ENCODE data around the gene EPHB3.

EPHB3 gene

DNA sequence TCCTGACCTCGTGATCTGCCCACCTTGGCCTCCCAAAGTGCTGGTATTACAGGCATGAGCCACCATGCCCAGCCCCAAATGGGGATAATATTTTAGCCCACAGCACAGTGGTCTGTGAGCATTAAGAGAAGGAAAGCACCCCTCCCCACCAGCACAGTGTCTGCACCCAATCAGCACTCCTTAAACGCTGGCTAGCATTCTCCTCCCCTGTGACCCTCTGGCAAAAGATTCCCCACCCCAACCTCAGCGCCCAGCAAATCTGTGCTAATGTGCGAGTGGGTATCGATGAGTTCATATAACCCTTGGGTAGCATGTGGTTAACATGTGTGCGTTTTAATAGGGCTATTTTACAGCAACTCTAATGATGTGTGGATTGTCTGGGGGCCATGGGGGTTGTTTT is 18.3 kb upstream of the EPHB3 start:
- H2BK120ac ChIP-seq (ENCODE audit: insufficient read depth, low read length, poor library complexity): no peak overlapping the region
- no peaks in the 10 kb centered on the region for H3K9me3 ChIP-seq (ENCODE audit: insufficient read depth, low read depth, low read length)
- no peaks in the 10 kb centered on the region for H3K4me1 ChIP-seq (ENCODE audit: control insufficient read depth in 1 of 2, insufficient read depth in 2 of 2, low read length in 2 of 2)
- H3K14ac ChIP-seq (ENCODE audit: low read length): no peak overlapping the region
- no peak overlapping the region for H3K27ac ChIP-seq (ENCODE audit: low read depth, low read length)
- no peak overlapping the region for H4K12ac ChIP-seq (ENCODE audit: low read depth, low read length)
- no peak overlapping the region for H3K23ac ChIP-seq (ENCODE audit: low read length)
- no peak overlapping the region for H2AFZ ChIP-seq (ENCODE audit: insufficient read depth, low read length, poor library complexity)
- no peak overlapping the region for H4K91ac ChIP-seq (ENCODE audit: low read depth, low read length)
- DNase-seq: no peak
- H2BK5ac ChIP-seq (ENCODE audit: low read depth, low read length, poor library complexity): no peak overlapping the region
- H2BK12ac ChIP-seq (ENCODE audit: low read length): no peak overlapping the region
- H3K79me2 ChIP-seq (ENCODE audit: control insufficient read depth, insufficient read depth, low read length, poor library complexity): no peaks in the 10 kb centered on the region
- H3K4me2 ChIP-seq (ENCODE audit: low read length): no peak overlapping the region
- no peaks in the 10 kb centered on the region for H3K27me3 ChIP-seq (ENCODE audit: insufficient read depth, low read length)
- H3K36me3 ChIP-seq (ENCODE audit: control insufficient read depth in 1 of 2, insufficient read depth in 2 of 2, low read length in 2 of 2): no peaks in the 10 kb centered on the region
- no CpG with 5 or more reads among the region's 6 CpGs for WGBS (ENCODE audit: extremely low coverage, insufficient coverage, insufficient read length)
- H3K9ac ChIP-seq (ENCODE audit: low read length): no peak overlapping the region
- no peak overlapping the region for H3K18ac ChIP-seq (ENCODE audit: low read length)
- H3K79me1 ChIP-seq (ENCODE audit: low read length): no peaks in the 10 kb centered on the region
- H2AK5ac ChIP-seq (ENCODE audit: low read length): no peak overlapping the region
- H3K4me3 ChIP-seq (ENCODE audit: low read depth, low read length): no peak overlapping the region
- no peak overlapping the region for H4K8ac ChIP-seq (ENCODE audit: low read depth, low read length)
- H3K4ac ChIP-seq (ENCODE audit: low read depth, low read length): no peak overlapping the region

GRCh38 chr3:184543843-184544512 is 17.6 kb upstream of the EPHB3 start:
- Histone ChIP-seq H3K9ac (ENCODE audit: low read length) (no peak overlapping the region), H2AFZ (ENCODE audit: insufficient read depth, low read length, poor library complexity) (no peak overlapping the region), H3K23ac (ENCODE audit: low read length) (no peak overlapping the region), H3K4ac (ENCODE audit: low read depth, low read length) (no peak overlapping the region), H3K36me3 (ENCODE audit: control insufficient read depth in 1 of 2, insufficient read depth in 2 of 2, low read length in 2 of 2) (no peaks in the 10 kb centered on the region), H3K79me1 (ENCODE audit: low read length) (no peaks in the 10 kb centered on the region), H4K91ac (ENCODE audit: low read depth, low read length) (no peak overlapping the region), H3K9me3 (ENCODE audit: insufficient read depth, low read depth, low read length) (no peaks in the 10 kb centered on the region), H3K4me1 (ENCODE audit: control insufficient read depth in 1 of 2, insufficient read depth in 2 of 2, low read length in 2 of 2) (no peaks in the 10 kb centered on the region), H4K8ac (ENCODE audit: low read depth, low read length) (no peak overlapping the region), H2BK120ac (ENCODE audit: insufficient read depth, low read length, poor library complexity) (no peak overlapping the region), H2BK12ac (ENCODE audit: low read length) (no peak overlapping the region), H4K12ac (ENCODE audit: low read depth, low read length) (no peak overlapping the region), H3K4me3 (ENCODE audit: low read depth, low read length) (no peak overlapping the region), H3K79me2 (ENCODE audit: control insufficient read depth, insufficient read depth, low read length, poor library complexity) (no peaks in the 10 kb centered on the region), H3K27ac (ENCODE audit: low read depth, low read length) (no peak overlapping the region), H3K27me3 (ENCODE audit: insufficient read depth, low read length) (no peaks in the 10 kb centered on the region), H2BK5ac (ENCODE audit: low read depth, low read length, poor library complexity) (no peak overlapping the region), H3K14ac (ENCODE audit: low read length) (no peak overlapping the region), H3K4me2 (ENCODE audit: low read length) (no peak overlapping the region), H3K18ac (ENCODE audit: low read length) (no peak overlapping the region), H2AK5ac (ENCODE audit: low read length) (no peak overlapping the region)
- peak; percentile 88 to 97 for DNase-seq
- WGBS (ENCODE audit: extremely low coverage, insufficient coverage, insufficient read length): no CpG with 5 or more reads among the region's 18 CpGs

DNA sequence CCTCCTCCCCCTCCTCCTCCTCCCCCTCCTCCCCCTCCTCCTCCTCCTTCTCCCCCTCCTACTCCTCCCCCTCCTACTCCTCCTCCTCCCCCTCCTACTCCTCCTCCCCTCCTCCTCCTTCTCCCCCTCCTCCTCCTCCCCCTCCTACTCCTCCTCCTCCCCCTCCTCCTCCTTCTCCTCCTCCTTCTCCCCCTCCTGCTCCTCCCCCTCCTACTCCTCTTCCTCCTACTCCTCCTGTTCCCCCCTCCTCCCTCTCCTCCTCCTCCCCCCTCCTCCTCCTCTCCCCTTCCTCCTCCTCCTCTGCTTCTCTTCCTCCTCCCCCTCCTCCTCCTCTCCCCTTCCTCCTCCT is 17.1 kb upstream of the EPHB3 start:
- DNase-seq: no peak
- H3K27me3 ChIP-seq (ENCODE audit: insufficient read depth, low read length): no peaks in the 10 kb centered on the region
- H2BK12ac ChIP-seq (ENCODE audit: low read length): no peak overlapping the region
- no peak overlapping the region for H2AFZ ChIP-seq (ENCODE audit: insufficient read depth, low read length, poor library complexity)
- no peak overlapping the region for H4K8ac ChIP-seq (ENCODE audit: low read depth, low read length)
- no peak overlapping the region for H4K91ac ChIP-seq (ENCODE audit: low read depth, low read length)
- no peak overlapping the region for H3K4me3 ChIP-seq (ENCODE audit: low read depth, low read length)
- H3K23ac ChIP-seq (ENCODE audit: low read length): no peak overlapping the region
- H3K79me1 ChIP-seq (ENCODE audit: low read length): no peaks in the 10 kb centered on the region
- no peak overlapping the region for H2AK5ac ChIP-seq (ENCODE audit: low read length)
- no peaks in the 10 kb centered on the region for H3K9me3 ChIP-seq (ENCODE audit: insufficient read depth, low read depth, low read length)
- no peak overlapping the region for H3K14ac ChIP-seq (ENCODE audit: low read length)
- no peak overlapping the region for H2BK120ac ChIP-seq (ENCODE audit: insufficient read depth, low read length, poor library complexity)
- no peak overlapping the region for H3K4ac ChIP-seq (ENCODE audit: low read depth, low read length)
- no peaks in the 10 kb centered on the region for H3K36me3 ChIP-seq (ENCODE audit: control insufficient read depth in 1 of 2, insufficient read depth in 2 of 2, low read length in 2 of 2)
- no peak overlapping the region for H2BK5ac ChIP-seq (ENCODE audit: low read depth, low read length, poor library complexity)
- no peaks in the 10 kb centered on the region for H3K4me1 ChIP-seq (ENCODE audit: control insufficient read depth in 1 of 2, insufficient read depth in 2 of 2, low read length in 2 of 2)
- no peak overlapping the region for H4K12ac ChIP-seq (ENCODE audit: low read depth, low read length)
- H3K9ac ChIP-seq (ENCODE audit: low read length): no peak overlapping the region
- H3K18ac ChIP-seq (ENCODE audit: low read length): no peak overlapping the region
- H3K27ac ChIP-seq (ENCODE audit: low read depth, low read length): no peak overlapping the region
- H3K4me2 ChIP-seq (ENCODE audit: low read length): no peak overlapping the region
- H3K79me2 ChIP-seq (ENCODE audit: control insufficient read depth, insufficient read depth, low read length, poor library complexity): no peaks in the 10 kb centered on the region

DNA sequence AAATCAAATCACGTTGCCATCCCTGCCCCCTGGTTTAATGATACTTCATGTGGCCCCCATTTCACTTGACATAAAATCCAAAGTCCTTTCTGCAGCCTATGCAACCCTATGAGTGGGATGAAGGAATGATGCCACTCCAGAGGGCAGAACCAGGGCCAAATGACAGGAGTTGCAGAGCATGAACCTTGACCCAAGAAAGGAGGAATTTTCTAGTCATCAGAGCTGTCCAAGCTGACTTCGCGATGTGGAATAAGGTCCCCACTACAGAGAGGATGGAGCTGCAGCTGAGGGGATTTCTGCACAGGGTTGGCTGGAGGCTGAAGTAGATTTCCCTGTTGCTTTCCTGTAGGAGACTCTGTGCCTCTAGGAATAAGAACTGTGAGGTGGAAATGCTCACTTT is 15.8 kb upstream of the EPHB3 start:
- H3K27me3 ChIP-seq (ENCODE audit: insufficient read depth, low read length): no peaks in the 10 kb centered on the region
- H3K9ac ChIP-seq (ENCODE audit: low read length): no peak overlapping the region
- H3K18ac ChIP-seq (ENCODE audit: low read length): no peak overlapping the region
- no peaks in the 10 kb centered on the region for H3K9me3 ChIP-seq (ENCODE audit: insufficient read depth, low read depth, low read length)
- H4K91ac ChIP-seq (ENCODE audit: low read depth, low read length): no peak overlapping the region
- no peak overlapping the region for H2AFZ ChIP-seq (ENCODE audit: insufficient read depth, low read length, poor library complexity)
- H3K4me3 ChIP-seq (ENCODE audit: low read depth, low read length): no peak overlapping the region
- H3K23ac ChIP-seq (ENCODE audit: low read length): no peak overlapping the region
- no peak overlapping the region for H2BK120ac ChIP-seq (ENCODE audit: insufficient read depth, low read length, poor library complexity)
- H3K79me2 ChIP-seq (ENCODE audit: control insufficient read depth, insufficient read depth, low read length, poor library complexity): no peaks in the 10 kb centered on the region
- H3K4ac ChIP-seq (ENCODE audit: low read depth, low read length): no peak overlapping the region
- H2AK5ac ChIP-seq (ENCODE audit: low read length): no peak overlapping the region
- H3K14ac ChIP-seq (ENCODE audit: low read length): no peak overlapping the region
- no peaks in the 10 kb centered on the region for H3K36me3 ChIP-seq (ENCODE audit: control insufficient read depth in 1 of 2, insufficient read depth in 2 of 2, low read length in 2 of 2)
- no peak overlapping the region for H3K4me2 ChIP-seq (ENCODE audit: low read length)
- no peak overlapping the region for H2BK5ac ChIP-seq (ENCODE audit: low read depth, low read length, poor library complexity)
- no peaks in the 10 kb centered on the region for H3K79me1 ChIP-seq (ENCODE audit: low read length)
- no peaks in the 10 kb centered on the region for H3K4me1 ChIP-seq (ENCODE audit: control insufficient read depth in 1 of 2, insufficient read depth in 2 of 2, low read length in 2 of 2)
- no peak for DNase-seq
- no peak overlapping the region for H2BK12ac ChIP-seq (ENCODE audit: low read length)
- no peak overlapping the region for H4K8ac ChIP-seq (ENCODE audit: low read depth, low read length)
- H4K12ac ChIP-seq (ENCODE audit: low read depth, low read length): no peak overlapping the region
- no peak overlapping the region for H3K27ac ChIP-seq (ENCODE audit: low read depth, low read length)
- WGBS (ENCODE audit: extremely low coverage, insufficient coverage, insufficient read length): no CpG with 5 or more reads among the region's 3 CpGs

Data from trophoblast cell (in vitro differentiated cells and primary cell).